T-helper 1 cell treated with Interleukin-12 subunit alpha and Interleukin-12 subunit beta and Interleukin-4 antibody, amounts not matched to agents 30 ng/mL and 1 ng/mL, for 36 hours (primary cell): ENCODE measurements around the gene CPM. TPM values are rescaled to one million over a fixed set of nuclear protein-coding genes. Genes with fewer than 3 reads are reported as not detected.
"Not testable (repeated sequence)": the region's sequence is repeated elsewhere in the genome, so short reads cannot be mapped to it uniquely, and the experiment has no call there.

Experiments
- intact Hi-C: fragments of 100-400 bp; cut with micrococcal nuclease; formaldehyde crosslinking; loops from one replicate; pipeline ENCODE4 v1.15.1; 2024
- total RNA-seq: library from RNA; stranded (reverse); gene quantifications from 2 replicates; pipeline ENCODE4 v1.2.3, GENCODE V29; 2022

CPM gene
- total RNA-seq, 1 donor from 2014 or later, result 7.7 TPM

DNA sequence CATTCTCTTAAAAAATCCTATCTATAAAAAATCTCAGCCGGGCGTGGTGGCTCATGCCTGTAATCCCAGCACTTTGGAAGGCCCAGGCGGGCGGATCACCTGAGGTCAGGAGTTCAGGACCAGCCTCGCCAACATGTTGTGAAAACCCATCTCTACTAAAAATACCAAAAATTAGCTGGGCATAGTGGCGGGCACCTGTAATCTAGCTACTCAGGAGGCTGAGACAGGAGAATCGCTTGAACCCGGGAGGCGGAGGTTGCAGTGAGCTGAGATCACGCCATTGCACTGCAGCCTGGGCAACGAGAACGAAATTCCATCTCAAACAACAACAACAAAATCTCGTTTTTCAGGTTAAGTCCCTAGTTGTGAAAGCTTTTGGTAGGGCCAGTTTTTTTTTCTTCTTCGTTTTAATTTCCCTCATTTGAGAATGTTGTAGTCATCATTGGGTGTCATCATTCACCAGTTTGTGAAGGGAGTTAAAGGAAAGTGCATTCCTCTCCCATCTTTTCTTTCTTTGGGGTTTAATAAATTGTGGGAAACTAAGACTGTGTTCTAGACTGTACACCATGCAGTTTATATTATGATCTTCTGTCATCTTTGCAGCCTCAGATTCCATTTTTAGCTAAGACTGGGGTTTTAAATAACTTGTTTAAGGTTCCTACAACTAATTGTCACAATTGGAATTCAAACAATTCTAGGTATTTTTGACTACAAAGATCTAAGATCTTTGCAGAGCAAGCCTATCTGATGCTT lies 101.0 kb downstream of the CPM start:
- intact Hi-C loops, result loop anchor here (2.0 to 10.0 kb wide), 3 partner anchors 23 to 753 kb away; partner anchors contain the start of genes CCT2 and MDM2

GRCh38 chr12:68831272-68831671 lies 101.7 kb downstream of the CPM start:
- intact Hi-C loops, result loop anchor here (2.0 to 10.0 kb wide), 3 partner anchors 22 to 754 kb away; partner anchors contain the start of genes CCT2 and MDM2

DNA sequence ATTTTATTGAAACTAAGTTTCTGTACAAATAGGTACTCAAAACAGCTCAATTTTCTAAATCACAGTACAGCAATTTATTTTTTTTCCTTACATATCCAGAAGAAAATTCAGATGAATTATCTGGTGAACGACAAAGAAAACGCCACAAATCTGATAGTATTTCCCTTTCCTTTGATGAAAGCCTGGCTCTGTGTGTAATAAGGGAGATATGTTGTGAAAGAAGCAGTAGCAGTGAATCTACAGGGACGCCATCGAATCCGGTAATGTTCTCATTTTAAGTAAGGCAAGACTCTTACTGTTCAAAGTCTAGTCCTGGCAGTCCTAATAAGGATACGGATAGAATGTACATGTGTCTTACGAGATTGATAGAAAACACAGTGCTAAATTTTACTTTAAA lies 104.3 kb downstream of the CPM start:
- intact Hi-C loops, result no loop called here

DNA sequence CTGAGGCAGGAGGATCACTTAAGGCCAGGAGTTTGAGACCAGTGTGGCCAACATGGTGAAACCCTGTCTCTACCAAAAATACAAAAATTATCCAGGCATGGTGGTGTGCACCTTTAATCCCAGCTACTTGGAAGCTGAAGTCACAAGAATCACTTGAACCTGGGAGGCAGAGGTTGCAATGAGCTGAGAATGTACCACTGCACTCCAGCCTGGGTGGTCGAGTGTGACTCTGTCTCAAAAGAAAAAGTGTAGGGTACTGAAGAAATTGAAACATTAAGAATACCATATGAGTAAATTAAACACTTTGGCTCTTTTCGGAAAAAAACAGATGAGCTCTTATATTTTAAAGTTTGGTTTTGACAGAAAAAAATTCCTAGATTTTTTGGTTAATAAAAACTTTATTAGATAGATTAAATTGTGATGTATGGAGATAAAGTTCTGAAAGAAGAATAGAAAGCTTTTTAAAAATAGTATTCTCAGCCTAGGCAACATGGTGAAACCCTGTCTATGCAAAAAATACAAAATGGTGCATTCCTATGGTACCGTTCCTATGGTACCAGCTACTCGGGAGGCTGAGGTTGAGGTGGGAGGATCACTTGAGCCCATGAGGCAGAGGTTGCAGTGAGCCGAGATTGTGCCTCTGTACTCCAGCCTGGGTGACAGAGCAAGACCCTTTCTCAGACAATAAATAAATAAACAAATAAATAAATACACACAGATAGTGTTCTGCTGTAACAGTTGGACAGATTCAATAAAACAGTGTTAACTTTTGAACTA lies 104.9 kb downstream of the CPM start:
- intact Hi-C loops, result no loop called here

DNA sequence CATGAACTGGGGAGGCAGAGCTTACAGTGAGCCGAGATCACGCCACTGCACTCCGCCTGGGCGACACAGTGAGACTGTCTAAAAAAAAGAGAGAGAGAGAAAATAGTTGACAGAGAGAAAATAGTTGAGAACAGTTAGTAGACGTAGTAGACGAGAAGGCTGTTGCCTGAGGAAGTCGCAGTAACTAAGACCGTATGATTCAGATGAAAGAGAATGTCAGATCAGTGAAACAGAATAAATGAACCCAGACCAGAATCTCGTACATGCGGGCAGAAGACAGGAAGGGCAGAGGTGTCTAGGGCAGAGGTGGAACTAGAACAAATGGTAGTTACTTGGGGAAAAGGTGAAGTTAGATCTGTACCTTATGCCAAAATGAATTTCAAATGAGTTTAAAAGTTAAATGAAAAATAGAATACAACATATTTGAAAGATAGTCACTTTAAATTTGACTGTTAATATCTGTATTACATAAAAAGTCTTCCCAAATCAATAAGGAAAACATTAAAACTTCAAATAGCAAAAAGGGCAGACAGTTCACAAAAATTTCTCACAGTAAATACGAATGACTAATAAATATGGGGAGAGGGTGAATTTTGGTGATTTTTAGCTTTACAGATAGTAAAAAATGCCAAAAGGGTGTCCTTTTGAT lies 107.3 kb downstream of the CPM start:
- intact Hi-C loops, result no loop called here

DNA sequence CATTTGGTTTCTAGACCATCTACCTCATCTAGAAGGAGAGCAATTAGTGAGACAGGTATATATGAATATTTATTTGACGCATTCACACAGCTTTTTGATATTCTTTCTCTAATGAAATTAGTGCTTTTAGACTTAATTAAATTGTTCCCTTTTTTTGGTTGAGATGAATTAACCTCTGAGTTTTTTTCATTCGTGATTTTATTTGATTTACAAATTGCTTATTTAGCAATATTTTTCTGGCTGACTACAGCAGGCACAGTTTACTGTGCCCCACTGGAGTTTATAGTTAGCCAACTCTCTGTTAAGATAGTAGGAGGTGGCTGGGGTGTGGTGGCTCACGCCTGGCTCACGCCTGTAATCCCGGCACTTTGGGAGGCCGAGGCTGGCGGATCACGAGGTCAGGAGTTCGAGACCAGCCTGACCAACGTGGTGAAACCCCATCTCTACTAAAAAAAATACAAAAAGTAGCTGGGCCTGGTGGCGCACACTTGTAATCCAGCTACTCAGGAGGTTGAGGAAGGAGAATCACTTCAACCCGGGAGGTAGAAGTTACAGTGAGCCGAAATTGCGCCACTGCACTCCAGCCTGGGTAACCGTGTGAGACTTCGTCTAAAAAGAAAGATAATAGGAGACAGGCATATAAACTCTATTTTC lies 108.2 kb downstream of the CPM start:
- intact Hi-C loops, result loop anchor here (5.0 kb wide), 1 partner anchor 1533 kb away; no protein-coding TSS in a partner anchor

DNA sequence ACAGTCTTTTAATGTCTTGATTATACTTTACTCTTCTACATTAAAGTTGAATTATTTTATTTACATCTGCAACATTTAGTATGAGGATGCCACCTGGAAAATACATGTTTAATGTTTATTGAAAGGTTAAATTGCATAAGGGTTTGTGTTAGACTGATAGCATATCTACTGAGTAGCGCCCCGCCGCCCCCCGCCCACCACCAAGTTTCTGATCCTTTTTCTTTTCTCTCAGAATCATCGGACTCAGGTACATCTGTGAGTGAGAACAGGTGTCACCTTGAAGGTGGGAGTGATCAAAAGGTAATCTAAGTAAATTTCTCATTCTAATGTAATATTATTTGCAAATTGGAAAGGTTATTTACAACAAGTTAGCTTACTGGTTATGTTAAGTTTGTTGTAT lies 108.8 kb downstream of the CPM start:
- intact Hi-C loops, result loop anchor here (5.0 kb wide), 1 partner anchor 1533 kb away; no protein-coding TSS in a partner anchor

- intact Hi-C loops, result loop anchor here (5.0 kb wide), 1 partner anchor 1534 kb away; no protein-coding TSS in a partner anchor
Observed at GRCh38 chr12:68823696-68824095, 109.3 kb downstream of the CPM start.

DNA sequence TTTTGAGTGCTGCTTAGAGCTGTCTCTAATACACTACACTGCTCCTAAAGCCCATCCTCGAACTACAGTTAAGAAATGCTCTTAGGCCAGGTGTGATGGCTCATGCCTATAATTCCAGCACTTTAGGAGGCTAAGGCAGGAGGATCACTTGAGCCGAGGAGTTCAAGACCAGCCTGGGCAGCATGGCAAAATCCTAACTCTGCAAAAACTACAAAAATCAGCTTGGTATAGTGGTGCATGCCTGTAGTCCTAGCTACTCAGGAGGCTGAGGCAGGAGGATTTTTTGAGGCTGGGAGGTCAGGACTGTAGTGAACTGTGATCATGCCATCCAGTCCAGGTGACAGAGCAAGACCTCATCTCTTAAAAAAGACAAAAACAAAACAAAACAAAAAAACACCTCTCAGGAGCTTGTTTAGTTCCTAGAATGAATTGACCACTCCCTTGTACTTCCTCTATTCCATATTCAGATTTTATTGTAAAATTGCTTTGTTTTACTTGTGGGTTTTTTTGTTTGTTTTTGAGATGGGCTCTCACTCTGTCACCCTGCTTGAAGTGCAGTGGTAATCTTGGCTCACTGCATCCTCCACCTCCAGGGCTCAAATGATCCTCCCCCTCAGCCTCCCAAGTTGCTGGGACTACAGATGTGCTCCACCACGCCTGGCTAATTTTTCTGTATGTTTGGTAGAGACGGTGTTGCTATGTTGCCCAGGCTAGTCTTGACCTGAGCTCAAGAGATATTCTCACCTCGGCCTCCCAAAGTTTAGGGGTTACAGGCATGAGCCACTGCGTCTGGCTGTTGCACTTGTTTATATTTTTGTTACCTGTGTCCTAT lies 111.4 kb downstream of the CPM start:
- intact Hi-C loops, result loop anchor here (1.0 to 5.0 kb wide), 2 partner anchors 8 to 1536 kb away; no protein-coding TSS in a partner anchor

- intact Hi-C loops, result not testable (repeated sequence)
Observed at GRCh38 chr12:68819481-68819880, 113.5 kb downstream of the CPM start.

GRCh38 chr12:68815928-68816800 lies 116.8 kb downstream of the CPM start:
- intact Hi-C loops, result no loop called here

DNA sequence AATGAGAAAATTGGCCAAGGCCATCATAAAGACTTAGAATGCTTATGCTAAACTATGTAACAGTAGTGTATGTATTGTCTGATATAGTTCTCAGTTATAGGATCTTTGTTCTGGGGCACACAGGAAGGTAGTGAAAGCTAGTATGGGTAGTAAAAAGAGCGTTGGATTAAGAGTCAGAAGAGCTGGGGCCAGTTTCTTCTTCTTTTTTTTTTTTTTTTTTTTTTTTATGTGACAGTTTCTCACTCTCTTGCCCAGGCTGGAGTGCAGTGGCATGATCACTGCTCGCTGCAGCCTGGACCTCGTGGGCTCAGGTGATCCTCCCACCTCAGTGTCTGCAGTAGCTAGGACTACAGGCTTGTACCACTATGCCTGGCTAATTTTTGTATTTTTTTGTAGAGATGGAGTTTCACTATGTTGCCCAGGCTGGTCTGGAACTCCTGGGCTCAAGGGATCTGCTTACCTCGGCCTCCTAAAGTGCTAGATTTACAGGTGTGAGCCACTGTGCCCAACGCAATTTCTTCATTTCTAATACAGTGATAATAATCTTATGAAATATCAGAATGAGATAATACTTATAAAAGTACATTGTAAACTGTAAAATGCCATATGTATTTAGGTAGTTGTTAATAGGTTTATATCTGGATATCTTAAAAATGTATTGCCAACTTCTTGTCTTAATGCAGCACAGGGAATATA lies 117.6 kb downstream of the CPM start:
- intact Hi-C loops, result no loop called here

DNA sequence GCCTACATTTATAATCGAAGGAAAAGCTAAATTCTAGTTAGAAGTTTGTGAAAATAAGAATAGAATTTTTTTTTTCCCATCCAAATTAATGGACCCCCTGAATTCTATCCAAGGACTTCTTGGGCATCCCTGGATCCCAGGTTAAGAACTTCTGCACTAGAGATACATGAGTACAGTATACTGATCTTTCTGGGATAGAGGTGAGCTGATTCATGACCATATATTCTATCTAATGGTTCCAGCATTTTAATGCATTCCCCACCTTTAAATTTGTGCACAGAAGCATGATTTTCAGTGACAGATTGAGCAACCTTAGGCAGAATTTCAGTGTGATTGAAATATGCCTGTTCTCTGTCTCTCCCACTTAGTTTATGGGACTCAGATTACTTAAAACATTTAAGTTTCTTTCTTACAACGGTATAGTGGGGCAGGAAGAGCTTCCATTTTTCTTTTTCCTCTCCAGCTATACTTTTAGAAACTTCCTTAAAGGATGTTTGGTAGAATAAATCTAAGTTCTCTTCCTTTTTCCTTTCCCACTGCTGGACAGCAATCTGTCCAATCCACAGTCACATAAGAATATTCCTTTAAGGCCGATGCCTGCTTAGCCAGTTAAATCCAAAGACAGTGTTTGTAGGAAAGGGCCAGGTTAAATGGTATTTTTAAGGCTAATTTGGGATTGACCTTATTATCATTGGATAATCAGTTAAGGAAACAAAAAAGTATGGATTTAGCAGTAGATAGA lies 118.3 kb downstream of the CPM start:
- intact Hi-C loops, result no loop called here

DNA sequence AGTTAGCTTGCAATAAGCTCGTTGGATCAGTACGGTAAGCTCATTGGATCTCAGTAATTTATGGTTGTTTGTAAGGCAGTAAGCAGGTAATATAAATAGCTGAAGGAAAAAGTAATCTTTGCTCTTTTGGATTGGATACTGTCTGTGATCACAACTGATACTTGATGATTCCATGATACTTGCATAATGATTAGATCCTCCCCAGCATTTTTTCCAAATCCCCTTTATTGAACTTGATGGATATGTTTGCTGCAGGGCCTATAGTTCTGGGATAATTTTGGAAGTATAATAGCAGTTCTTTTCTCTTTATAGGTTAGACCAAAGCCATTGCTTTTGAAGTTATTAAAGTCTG lies 119.8 kb downstream of the CPM start:
- intact Hi-C loops, result loop anchor here (1.0 kb wide), 1 partner anchor 8 kb away; no protein-coding TSS in a partner anchor

DNA sequence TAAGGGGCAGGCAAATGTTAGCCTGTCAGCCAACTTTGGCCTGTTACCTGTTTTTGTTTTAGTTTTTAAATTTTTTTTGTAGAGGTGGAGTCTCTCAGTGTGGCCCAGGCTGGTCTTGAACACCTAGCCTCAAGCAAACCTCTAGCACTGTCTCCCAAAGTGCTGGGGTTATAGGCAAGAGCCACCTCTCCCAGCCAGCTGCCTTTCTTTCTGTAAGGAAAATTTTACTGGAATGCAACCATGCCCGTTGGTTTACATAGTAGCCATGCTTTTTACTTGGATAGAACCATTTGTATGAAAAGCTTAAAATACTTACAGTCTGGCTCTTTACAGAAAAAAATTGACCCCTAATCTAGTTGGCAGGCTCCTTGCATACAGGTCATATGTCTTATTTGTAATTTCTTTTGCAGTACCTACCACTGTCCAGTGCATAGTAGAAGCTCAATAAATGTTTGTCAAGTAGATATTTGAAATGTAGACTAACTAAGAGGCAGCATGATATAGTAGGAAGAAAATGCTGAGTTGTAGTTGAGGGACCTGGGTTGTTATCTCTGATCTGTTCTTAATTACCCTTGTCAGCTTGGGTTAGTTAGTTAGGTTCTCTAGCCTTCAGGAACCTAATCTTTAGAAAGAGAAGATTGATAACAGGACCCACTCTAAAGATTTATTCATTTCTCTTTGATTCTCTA lies 120.3 kb downstream of the CPM start:
- intact Hi-C loops, result loop anchor here (1.0 kb wide), 1 partner anchor 9 kb away; no protein-coding TSS in a partner anchor

DNA sequence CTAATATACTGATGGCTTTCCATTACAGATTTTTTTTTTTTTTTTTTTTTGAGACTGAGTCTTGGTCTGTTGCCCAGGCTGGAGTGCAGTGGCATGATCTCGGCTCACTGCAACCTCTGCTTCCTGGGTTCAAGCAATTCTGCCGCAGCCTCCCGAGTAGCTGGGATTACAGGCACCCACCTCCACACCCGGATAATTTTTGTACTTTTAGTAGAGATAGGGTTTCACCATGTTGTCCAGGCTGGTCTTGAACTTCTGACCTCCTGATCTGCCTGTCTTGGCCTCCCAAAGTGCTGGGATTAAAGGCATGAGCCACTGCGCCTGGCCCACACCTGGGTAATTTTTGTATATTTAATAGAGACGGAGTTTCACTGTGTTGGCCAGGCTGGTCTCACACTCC lies 121.4 kb downstream of the CPM start:
- intact Hi-C loops, result not testable (repeated sequence)

DNA sequence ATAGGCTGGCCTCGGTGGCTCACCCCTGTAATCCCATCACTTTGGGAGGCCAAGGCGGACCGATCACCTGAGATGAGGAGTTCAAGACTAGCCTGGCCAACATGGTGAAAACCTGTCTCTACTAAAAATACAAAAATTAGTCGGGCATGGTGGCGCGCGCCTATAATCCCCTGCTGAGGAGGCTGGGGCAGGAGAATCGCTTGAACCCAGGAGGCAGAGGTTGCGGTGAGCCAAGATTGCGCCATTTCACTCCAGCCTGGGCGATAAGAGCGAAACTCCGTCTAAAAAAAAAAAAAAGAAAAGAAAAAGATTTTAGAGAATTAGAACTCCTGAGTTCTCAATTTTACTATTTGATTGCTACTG lies 123.0 kb downstream of the CPM start:
- intact Hi-C loops, result not testable (repeated sequence)
